Bronchial epithelial cell (primary cell): ENCODE data around the gene KRT36. TPM values are rescaled to one million over a fixed set of nuclear protein-coding genes. Genes with fewer than 3 reads are reported as not detected.

Experiments
- DNase-seq: peaks from one replicate; pipeline ENCODE4 v3.0.0-alpha.2; 2010; ENCODE audit warnings: low read depth
- FAIRE-seq: peaks from 2 replicates; lab custom pipeline; 2011; peaks lifted over from hg19 to GRCh38; lab: Jason Lieb, UNC
- H3K27me3 ChIP-seq: 2 replicates; pipeline ENCODE4 v1.5.1; 2011; ENCODE audit warnings: low read length; ENCODE audit not compliant: control insufficient read depth, insufficient read depth
- H3K36me3 ChIP-seq: 2 replicates; pipeline ENCODE4 v1.5.1; 2011; ENCODE audit warnings: low read length; ENCODE audit not compliant: control insufficient read depth, insufficient read depth
- H3K4me3 ChIP-seq: 2 replicates; pipeline ENCODE4 v1.5.1; 2011; ENCODE audit warnings: mild to moderate bottlenecking, low read depth, low read length, control low read depth
- total RNA-seq: library from RNA; depleted of rRNA; stranded (reverse); fragments of >200 nt; gene quantifications from 2 replicates; pipeline ENCODE4 v1.2.1, GENCODE V29; 2014
- TF ChIP-seq, protein P1 (sequence below): IDR thresholded peaks from 2 replicates; pipeline ENCODE4 v1.5.1; 2011; ENCODE audit warnings: mild to moderate bottlenecking, moderate library complexity, low read length, control low read depth, inconsistent platforms; ENCODE audit not compliant: insufficient read depth, severe bottlenecking

KRT36 gene
- total RNA-seq: under 0.01 TPM in 1 of 2 replicates, not detected in the other

DNA sequence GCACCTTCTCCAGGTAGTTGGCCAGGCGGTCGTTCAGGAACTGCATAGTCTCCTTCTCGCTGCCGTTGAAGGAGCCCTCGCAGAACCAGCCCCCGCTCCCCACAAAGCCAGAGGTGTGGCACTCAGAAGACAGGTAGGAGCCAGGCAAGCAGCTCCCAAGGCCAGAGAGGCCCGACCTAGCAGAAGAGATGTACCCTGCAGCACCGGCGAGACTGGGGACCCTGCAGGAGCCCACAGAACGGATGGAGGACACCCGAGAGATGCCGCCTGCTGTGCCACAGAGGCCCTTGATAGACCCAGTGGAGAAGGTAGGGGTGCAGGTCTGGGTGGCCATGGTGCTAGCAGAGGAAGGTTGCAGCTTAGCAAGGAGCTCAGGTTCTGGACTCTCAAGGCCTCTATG, at the start of gene KRT36:
KRT36 (minus strand) TSS at position 380 of the 400 bp plus-strand sequence; CDS start at position 334, 46 bp downstream.
- H3K27me3 ChIP-seq: no peaks in the 10 kb centered on the region
- TF ChIP-seq, protein P1, sequence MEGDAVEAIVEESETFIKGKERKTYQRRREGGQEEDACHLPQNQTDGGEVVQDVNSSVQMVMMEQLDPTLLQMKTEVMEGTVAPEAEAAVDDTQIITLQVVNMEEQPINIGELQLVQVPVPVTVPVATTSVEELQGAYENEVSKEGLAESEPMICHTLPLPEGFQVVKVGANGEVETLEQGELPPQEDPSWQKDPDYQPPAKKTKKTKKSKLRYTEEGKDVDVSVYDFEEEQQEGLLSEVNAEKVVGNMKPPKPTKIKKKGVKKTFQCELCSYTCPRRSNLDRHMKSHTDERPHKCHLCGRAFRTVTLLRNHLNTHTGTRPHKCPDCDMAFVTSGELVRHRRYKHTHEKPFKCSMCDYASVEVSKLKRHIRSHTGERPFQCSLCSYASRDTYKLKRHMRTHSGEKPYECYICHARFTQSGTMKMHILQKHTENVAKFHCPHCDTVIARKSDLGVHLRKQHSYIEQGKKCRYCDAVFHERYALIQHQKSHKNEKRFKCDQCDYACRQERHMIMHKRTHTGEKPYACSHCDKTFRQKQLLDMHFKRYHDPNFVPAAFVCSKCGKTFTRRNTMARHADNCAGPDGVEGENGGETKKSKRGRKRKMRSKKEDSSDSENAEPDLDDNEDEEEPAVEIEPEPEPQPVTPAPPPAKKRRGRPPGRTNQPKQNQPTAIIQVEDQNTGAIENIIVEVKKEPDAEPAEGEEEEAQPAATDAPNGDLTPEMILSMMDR: no peak
- DNase-seq (no peak), FAIRE-seq (no peak)
- no peak within 1 kb of the TSS for H3K4me3 ChIP-seq
- no peaks in the 10 kb centered on the region for H3K36me3 ChIP-seq

DNA sequence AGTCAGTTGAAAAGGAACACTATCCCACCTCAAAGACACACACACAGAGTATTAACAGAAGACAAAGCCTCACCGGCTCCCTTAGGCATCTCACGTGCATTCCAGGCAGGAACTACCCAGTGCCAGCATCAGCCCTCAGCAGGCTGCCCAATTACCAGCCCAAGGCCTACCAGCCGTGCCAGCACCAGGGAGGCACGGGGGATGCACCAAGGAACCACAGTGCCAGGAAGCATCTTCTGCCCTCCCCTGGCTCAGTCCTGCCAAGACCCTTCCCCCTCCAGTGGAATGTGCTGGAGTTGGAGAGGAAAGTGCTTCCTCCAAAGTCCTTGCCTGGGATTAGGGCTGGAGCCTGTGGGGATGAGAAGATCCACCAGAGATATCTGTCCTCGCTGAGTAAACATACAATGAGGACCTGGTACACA, 49.4 kb upstream of the KRT36 start:
- TF ChIP-seq, protein P1: no peak
- DNase-seq: no peak
- no peak for FAIRE-seq
- Histone ChIP-seq H3K4me3 (no peak overlapping the region), H3K27me3 (no peaks in the 10 kb centered on the region), H3K36me3 (no peaks in the 10 kb centered on the region)

DNA sequence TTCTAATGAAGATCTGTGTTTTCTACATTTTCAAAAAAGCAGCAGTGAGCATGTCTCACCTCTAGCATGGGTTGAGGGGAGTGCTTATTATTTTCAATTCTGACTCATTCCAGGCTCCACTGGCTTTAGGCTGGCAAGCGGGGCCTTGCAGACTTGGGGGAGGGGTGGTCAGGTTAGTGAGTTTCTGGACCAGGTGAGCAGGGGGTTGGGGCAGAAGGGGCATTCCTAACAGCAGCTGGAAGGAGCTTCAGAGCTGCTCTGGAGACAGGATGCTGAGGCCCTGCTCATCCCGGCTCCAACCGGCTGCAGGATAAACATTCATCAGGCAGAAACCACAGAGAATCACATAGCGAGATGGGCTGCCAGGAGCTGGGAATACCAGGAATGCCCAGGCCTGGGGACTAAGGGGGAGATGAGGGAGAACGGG, 48.9 kb upstream of the KRT36 start:
- H3K36me3 ChIP-seq: no peaks in the 10 kb centered on the region
- DNase-seq (peak; percentile 55), FAIRE-seq (no peak)
- TF ChIP-seq, protein P1: no peak
- no peak overlapping the region for H3K4me3 ChIP-seq
- H3K27me3 ChIP-seq: no peaks in the 10 kb centered on the region

DNA sequence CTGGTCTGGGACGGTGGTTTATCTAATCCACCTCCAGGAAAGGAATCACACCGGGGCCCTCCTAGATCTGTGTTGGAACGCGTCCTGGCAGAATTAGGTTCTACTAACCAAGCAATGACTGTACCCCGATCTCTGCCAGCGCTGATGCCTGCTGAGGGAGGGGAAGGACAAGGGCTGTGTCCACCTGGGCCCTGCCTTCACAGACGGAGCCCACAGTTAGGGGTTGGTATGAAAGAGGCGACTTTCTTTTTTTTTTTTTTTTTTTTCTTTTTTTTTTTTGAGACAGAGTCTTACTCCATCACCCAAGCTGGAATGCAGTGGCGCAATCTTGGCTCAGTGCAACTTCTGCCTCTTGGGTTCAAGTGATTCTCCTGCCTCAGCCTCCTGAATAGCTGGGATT, 48.3 kb upstream of the KRT36 start:
- H3K27me3 ChIP-seq: no peaks in the 10 kb centered on the region
- H3K4me3 ChIP-seq: no peak overlapping the region
- no peaks in the 10 kb centered on the region for H3K36me3 ChIP-seq
- TF ChIP-seq, protein P1: no peak
- DNase-seq (peak; percentile 79), FAIRE-seq (no peak)

DNA sequence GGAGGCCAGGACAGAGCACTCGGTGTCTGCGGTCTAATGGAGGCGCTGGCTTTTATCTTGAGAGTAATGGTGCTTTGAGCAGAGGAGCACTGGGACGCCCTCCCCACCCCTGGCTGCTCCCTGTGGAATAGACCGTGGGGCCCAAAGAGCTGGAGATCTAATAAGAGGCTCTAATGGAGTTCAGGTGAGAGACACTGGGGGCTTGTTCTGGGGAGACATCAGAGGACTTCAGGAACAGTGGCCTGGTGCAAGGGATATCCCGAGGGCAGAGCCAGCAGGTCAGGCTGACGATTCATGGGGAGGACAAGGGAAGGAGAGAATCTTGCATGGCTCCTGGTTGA, 47.9 kb upstream of the KRT36 start:
- Histone ChIP-seq H3K4me3 (no peak overlapping the region), H3K27me3 (no peaks in the 10 kb centered on the region), H3K36me3 (no peaks in the 10 kb centered on the region)
- DNase-seq: no peak
- TF ChIP-seq, protein P1: no peak
- no peak for FAIRE-seq
